Head of caudate nucleus (tissue), 42 donors: ENCODE measurements around the gene BIRC6.
"Not testable (repeated sequence)": the region's sequence is repeated elsewhere in the genome, so short reads cannot be mapped to it uniquely, and the experiment has no call there.

ENCODE experiments used
- DNase-seq, 42 donors: peaks; one replicate each; pipeline versions ENCODE4 v3.0.0 to v3.0.0-alpha.2; 2020 to 2021; ENCODE audit warnings: mixed read lengths in 7 of 42
- intact Hi-C: fragments of 100-400 bp; cut with DNase I; formaldehyde crosslinking; loops from one replicate; pipeline ENCODE4 v1.15.0; 2022

The BIRC6 gene

GRCh38 chr2:32482471-32482870, 125.6 kb downstream of the BIRC6 start:
- DNase-seq = no peak
- intact Hi-C loops = no loop called here

- DNase-seq = no peak
Measured at GRCh38 chr2:32484937-32485336, 128.1 kb downstream of the BIRC6 start.

GRCh38 chr2:32485399-32485798, 128.6 kb downstream of the BIRC6 start:
- intact Hi-C loops = no loop called here

More at GRCh38 chr2:32484937-32485336, 128.1 kb downstream of the BIRC6 start:
- intact Hi-C loops = no loop called here

GRCh38 chr2:32489061-32489460, 132.2 kb downstream of the BIRC6 start:
- intact Hi-C loops = no loop called here
- DNase-seq = no peak

More at GRCh38 chr2:32485399-32485798, 128.6 kb downstream of the BIRC6 start:
- DNase-seq = no peak

- intact Hi-C loops = no loop called here
Measured at GRCh38 chr2:32491346-32491745, 134.5 kb downstream of the BIRC6 start.

GRCh38 chr2:32495139-32495538, 138.3 kb downstream of the BIRC6 start:
- intact Hi-C loops = no loop called here
- DNase-seq = no peak

More at GRCh38 chr2:32491346-32491745, 134.5 kb downstream of the BIRC6 start:
- no peak for DNase-seq

GRCh38 chr2:32496662-32497061, 139.8 kb downstream of the BIRC6 start:
- intact Hi-C loops = no loop called here
- DNase-seq = no peak

- no peak for DNase-seq
- intact Hi-C loops = no loop called here
Measured at GRCh38 chr2:32498306-32498705, 141.5 kb downstream of the BIRC6 start.

- DNase-seq = no peak
- intact Hi-C loops = no loop called here
Measured at GRCh38 chr2:32502941-32503340, 146.1 kb downstream of the BIRC6 start.

GRCh38 chr2:32504877-32505478, 148.2 kb downstream of the BIRC6 start:
- intact Hi-C loops = no loop called here

GRCh38 chr2:32506446-32506845, 149.6 kb downstream of the BIRC6 start:
- intact Hi-C loops = no loop called here
- no peak for DNase-seq

More at GRCh38 chr2:32504877-32505478, 148.2 kb downstream of the BIRC6 start:
- no peak for DNase-seq

- intact Hi-C loops = no loop called here
- DNase-seq = no peak
Measured at GRCh38 chr2:32514946-32515345, 158.1 kb downstream of the BIRC6 start.

GRCh38 chr2:32516567-32516966, 159.7 kb downstream of the BIRC6 start:
- intact Hi-C loops = no loop called here

GRCh38 chr2:32522770-32523169, 165.9 kb downstream of the BIRC6 start:
- intact Hi-C loops = no loop called here
- DNase-seq = no peak

More at GRCh38 chr2:32516567-32516966, 159.7 kb downstream of the BIRC6 start:
- no peak for DNase-seq

- no peak for DNase-seq
- intact Hi-C loops = no loop called here
Measured at GRCh38 chr2:32523686-32524085, 166.9 kb downstream of the BIRC6 start.

GRCh38 chr2:32532341-32532740, 175.5 kb downstream of the BIRC6 start:
- intact Hi-C loops = no loop called here
- DNase-seq = no peak

GRCh38 chr2:32532961-32533360, 176.1 kb downstream of the BIRC6 start:
- DNase-seq = no peak
- intact Hi-C loops = no loop called here

- DNase-seq = no peak
- intact Hi-C loops = no loop called here
Measured at GRCh38 chr2:32534831-32535230, 178.0 kb downstream of the BIRC6 start.

- no peak for DNase-seq
- intact Hi-C loops = no loop called here
Measured at GRCh38 chr2:32538735-32539134, 181.9 kb downstream of the BIRC6 start.

GRCh38 chr2:32552483-32552882, 195.7 kb downstream of the BIRC6 start:
- DNase-seq, intact Hi-C loops: not testable (repeated sequence)

GRCh38 chr2:32553829-32554432, 197.1 kb downstream of the BIRC6 start:
- peak in 4 of 42 donors; percentile 13 to 43 (median 18) for DNase-seq
- intact Hi-C loops = no loop called here
